HG03108 (cell line): ENCODE measurements around the gene HHLA2.
A peak's percentile ranks its signal among the peaks of the same experiment; 100 is the strongest.

Source experiments
- ATAC-seq: cut with Tn5 transposase; IDR thresholded peaks from one replicate; pipeline ENCODE4 v1.9.1; 2021; ENCODE audit warnings: moderate library complexity; ENCODE audit not compliant: unreplicated experiment

Gene HHLA2

GRCh38 chr3:108298056-108298455 lies 1.7 kb downstream of the HHLA2 start:
- ATAC-seq = no peak

- no peak for ATAC-seq
Observed at GRCh38 chr3:108300103-108300849, 3.9 kb downstream of the HHLA2 start.

GRCh38 chr3:108301695-108302404 lies 5.5 kb downstream of the HHLA2 start:
- ATAC-seq = peak; percentile 45

GRCh38 chr3:108302570-108302969 lies 6.2 kb downstream of the HHLA2 start:
- no peak for ATAC-seq

GRCh38 chr3:108305484-108306172 lies 9.3 kb downstream of the HHLA2 start:
- no peak for ATAC-seq

- no peak for ATAC-seq
Observed at GRCh38 chr3:108311797-108312196, 15.4 kb downstream of the HHLA2 start.

GRCh38 chr3:108312656-108313055 lies 16.3 kb downstream of the HHLA2 start:
- ATAC-seq = no peak

- no peak for ATAC-seq
Observed at GRCh38 chr3:108315767-108316301, 19.5 kb downstream of the HHLA2 start.

GRCh38 chr3:108319428-108320082 lies 23.2 kb downstream of the HHLA2 start:
- no peak for ATAC-seq

GRCh38 chr3:108320746-108321350 lies 24.5 kb downstream of the HHLA2 start:
- ATAC-seq = no peak

GRCh38 chr3:108322352-108322751 lies 26.0 kb downstream of the HHLA2 start:
- ATAC-seq = no peak

- ATAC-seq = no peak
Observed at GRCh38 chr3:108324177-108324576, 27.8 kb downstream of the HHLA2 start.

GRCh38 chr3:108327168-108327567 lies 30.8 kb downstream of the HHLA2 start:
- no peak for ATAC-seq

GRCh38 chr3:108328821-108329486 lies 32.6 kb downstream of the HHLA2 start:
- ATAC-seq = no peak

GRCh38 chr3:108329508-108329907 lies 33.2 kb downstream of the HHLA2 start:
- no peak for ATAC-seq

GRCh38 chr3:108329947-108330346 lies 33.6 kb downstream of the HHLA2 start:
- no peak for ATAC-seq

- ATAC-seq = no peak
Observed at GRCh38 chr3:108331792-108332191, 35.4 kb downstream of the HHLA2 start.

- ATAC-seq = no peak
Observed at GRCh38 chr3:108333961-108334360, 37.6 kb downstream of the HHLA2 start.

GRCh38 chr3:108334701-108335100 lies 38.4 kb downstream of the HHLA2 start:
- no peak for ATAC-seq

- ATAC-seq = peak; percentile 67
Observed at GRCh38 chr3:108338901-108339545, 42.7 kb downstream of the HHLA2 start.
